Cardiac fibroblast (primary cell): ENCODE measurements around the gene TMEM255B.
"Not testable (repeated sequence)": the region's sequence is repeated elsewhere in the genome, so short reads cannot be mapped to it uniquely, and the experiment has no call there.

Experiments
- DNase-seq, 2 donors: peaks; one replicate each; pipeline versions ENCODE4 v3.0.0 to v3.0.0-alpha.2; 2010; ENCODE audit warnings: low read depth in 2 of 2
- H3K4me3 ChIP-seq, 2 donors: replicated peaks in 1 of 2; 1 replicate in 1 of 2; 2 replicates in 1 of 2; pipeline ENCODE4 v1.5.1; 2011; ENCODE audit warnings: low read depth in 2 of 2, low read length in 2 of 2, mild to moderate bottlenecking in 2 of 2, moderate library complexity in 1 of 2
- TF ChIP-seq, protein P1 (sequence below): IDR thresholded peaks from one replicate; pipeline ENCODE4 v1.5.1; 2011; ENCODE audit warnings: low read depth, mild to moderate bottlenecking, low read length, inconsistent platforms

The TMEM255B gene

DNA sequence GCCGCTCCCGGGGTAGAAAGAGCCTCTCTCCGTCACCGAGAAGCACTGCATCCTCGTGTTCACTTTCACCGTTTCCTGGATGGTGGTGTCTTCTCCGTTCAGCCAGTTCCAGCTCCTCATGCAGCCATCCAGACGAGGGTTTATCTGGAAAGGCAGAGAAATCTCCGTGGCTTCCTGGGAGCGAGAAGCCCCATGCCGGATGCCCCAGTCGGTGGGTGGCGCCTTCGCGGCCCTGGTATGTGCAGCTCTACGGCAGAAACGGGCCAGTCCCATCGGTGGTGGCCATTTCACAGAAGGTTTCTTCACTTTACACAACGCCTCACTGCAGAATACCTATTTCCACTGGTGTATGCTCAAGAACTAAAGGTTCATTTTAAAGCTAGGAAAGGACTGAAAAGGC lies 68.0 kb downstream of the TMEM255B start:
- no peak overlapping the region for H3K4me3 ChIP-seq
- TF ChIP-seq, protein P1, sequence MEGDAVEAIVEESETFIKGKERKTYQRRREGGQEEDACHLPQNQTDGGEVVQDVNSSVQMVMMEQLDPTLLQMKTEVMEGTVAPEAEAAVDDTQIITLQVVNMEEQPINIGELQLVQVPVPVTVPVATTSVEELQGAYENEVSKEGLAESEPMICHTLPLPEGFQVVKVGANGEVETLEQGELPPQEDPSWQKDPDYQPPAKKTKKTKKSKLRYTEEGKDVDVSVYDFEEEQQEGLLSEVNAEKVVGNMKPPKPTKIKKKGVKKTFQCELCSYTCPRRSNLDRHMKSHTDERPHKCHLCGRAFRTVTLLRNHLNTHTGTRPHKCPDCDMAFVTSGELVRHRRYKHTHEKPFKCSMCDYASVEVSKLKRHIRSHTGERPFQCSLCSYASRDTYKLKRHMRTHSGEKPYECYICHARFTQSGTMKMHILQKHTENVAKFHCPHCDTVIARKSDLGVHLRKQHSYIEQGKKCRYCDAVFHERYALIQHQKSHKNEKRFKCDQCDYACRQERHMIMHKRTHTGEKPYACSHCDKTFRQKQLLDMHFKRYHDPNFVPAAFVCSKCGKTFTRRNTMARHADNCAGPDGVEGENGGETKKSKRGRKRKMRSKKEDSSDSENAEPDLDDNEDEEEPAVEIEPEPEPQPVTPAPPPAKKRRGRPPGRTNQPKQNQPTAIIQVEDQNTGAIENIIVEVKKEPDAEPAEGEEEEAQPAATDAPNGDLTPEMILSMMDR = no peak
- DNase-seq = no peak

DNA sequence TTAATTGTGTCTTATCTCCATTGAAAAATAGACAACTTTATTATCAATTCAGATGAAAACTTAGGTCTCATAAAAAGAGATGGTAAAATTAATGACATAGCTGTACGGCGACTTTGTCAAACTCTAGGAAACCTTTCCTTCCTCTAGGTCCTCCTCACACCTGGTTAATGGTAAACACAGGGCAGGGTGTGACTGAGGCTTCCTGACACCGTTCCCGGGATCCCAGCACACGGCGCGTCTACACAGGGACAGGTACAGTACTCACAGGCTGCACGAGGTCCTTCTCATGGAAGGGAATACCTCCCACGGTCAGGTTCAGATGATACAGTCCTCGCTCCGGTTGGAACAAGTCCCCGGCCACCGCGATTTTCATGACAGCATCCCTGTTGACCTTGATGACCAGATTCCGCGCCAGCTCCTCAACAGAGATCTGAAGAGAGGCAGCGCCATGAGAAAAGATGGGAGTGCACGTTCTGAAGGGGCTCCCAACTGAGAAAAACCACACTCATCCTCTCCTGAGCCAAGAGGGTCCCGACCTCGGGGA lies 69.3 kb downstream of the TMEM255B start:
- TF ChIP-seq, protein P1 = no peak
- H3K4me3 ChIP-seq = no peak overlapping the region
- no peak for DNase-seq

DNA sequence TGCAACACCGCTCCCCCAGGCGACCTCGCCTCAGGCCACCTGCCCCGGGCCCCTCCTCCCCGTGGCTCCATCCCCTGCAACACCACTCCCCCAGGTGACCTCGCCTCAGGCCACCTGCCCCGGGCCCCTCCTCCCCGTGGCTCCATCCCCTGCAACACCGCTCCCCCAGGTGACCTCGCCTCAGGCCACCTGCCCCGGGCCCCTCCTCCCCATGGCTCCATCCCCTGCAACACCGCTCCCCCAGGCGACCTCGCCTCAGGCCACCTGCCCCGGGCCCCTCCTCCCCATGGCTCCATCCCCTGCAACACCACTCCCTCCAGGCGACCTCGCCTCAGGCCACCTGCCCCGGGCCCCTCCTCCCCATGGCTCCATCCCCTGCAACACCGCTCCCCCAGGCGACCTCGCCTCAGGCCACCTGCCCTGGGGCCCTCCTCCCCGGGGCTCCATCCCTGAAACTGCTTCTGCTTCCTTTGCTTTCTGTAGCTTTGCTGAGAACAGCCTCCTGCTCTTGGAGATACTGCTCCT lies 71.5 kb downstream of the TMEM255B start:
- not testable (repeated sequence) for DNase-seq, H3K4me3 ChIP-seq

DNA sequence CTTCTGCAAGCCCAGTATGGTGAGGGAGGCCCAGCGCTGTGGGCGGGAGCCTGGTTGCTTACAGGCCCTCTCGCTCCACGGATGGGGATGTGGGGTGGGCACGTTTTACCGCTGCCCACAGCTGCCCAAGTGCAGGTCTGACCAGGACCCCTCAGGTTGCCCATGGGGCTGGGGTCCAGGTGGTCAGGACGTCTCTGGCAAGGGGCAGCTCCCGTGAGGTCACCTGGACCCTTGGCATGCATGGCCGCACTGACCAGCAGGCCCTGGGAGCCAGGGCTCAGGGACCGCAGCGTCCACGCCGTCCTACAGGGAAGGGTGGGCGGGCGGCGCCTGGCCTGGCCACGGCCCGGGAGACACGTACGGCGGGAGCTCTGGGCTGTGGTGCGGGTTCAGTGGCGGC lies 72.0 kb downstream of the TMEM255B start:
- TF ChIP-seq, protein P1 = no peak
- DNase-seq = no peak
- no peak overlapping the region for H3K4me3 ChIP-seq

DNA sequence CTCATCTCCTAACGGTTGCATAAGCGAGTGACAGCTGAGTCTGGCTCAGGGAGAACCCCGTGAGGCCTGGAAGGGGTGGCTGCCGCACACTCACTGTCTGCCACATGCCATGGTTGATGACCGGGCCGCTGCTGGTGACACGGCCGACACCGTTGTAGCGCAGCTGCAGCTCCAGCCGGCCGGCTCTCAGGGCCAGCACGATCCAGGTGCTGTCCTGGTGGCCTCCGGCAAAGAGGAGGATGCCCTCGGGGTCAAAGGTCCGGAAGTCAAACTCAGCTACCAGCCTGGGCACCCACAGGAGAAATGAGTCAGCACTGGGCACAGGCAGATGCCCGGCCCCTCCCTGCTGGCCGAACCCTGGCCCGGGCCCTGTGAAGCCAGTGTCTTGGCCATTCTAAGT lies 73.2 kb downstream of the TMEM255B start:
- TF ChIP-seq, protein P1 = no peak
- H3K4me3 ChIP-seq = no peak overlapping the region
- no peak for DNase-seq

DNA sequence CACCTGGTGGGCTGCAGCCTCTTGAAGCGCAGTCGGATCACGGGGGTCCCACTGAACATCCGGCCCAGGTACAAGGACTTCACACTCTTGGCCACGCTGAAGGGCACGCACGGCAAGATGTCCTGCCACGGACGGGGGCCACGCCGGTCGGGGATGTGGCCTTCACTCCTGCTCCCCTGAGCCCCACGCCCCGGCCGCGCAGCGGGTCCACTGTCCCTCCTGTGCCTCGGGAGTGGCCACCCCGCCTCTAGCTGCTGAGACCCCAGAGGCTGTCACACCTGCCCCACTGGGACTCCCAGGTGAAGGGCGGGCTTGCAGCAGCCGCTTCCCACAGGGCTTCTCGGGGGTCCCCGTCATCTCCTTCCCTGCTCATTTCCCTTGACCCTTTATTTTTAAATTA lies 73.6 kb downstream of the TMEM255B start:
- H3K4me3 ChIP-seq = no peak overlapping the region
- DNase-seq = no peak
- TF ChIP-seq, protein P1 = no peak

DNA sequence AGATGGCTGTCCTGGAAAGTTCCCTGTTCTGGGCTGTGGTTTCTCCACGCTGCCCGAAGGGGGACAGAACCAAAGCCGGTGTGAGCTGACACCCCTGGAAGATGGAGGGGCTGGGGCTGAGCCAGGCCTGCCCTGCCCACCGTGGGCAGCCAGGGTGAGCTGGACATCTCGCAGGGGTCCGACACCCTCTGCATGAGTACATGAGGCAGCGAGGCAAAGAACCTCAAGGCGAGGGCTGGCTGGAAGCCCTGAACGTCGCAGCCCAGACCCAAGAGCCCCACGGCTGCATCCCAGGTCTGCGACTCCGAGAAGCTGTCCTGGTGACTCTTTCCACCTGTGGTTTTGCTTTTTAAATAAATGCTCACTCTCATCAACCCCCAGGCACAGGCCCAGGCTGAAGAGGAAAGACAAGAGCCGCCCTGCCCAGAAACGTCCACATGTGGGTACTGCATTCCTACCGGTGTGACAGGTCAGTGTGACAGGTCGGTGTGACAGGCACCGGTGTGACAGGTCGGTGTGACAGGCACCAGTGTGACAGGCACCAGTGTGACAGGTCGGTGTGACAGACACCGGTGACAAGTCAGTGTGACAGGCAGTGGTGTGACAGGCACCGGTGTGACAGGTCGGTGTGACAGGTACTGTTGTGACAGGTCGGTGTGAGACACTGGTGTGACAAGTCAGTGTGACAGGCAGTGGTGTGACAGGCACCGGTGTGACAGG lies 74.2 kb downstream of the TMEM255B start:
- TF ChIP-seq, protein P1 = no peak
- H3K4me3 ChIP-seq = no peak overlapping the region
- no peak for DNase-seq

DNA sequence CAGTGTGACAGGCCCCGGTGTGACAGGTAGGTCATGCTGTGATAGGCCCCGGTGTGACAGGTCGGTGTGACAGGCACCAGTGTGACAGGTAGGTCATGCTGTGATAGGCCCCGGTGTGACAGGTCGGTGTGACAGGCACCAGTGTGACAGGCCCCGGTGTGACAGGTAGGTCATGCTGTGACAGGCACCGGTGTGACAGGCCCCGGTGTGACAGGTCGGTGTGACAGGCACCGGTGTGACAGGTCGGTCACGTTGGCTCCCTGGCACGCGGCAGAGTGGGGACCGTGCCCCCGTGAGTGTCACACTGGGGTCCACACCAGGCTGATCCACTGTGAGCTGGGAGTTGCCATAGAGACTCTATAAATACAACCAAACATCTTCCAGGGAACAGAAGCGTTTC lies 75.0 kb downstream of the TMEM255B start:
- H3K4me3 ChIP-seq, DNase-seq: not testable (repeated sequence)
